ENCODE results near the gene TMOD4. TPM values are rescaled to one million over a fixed set of nuclear protein-coding genes. Genes with fewer than 3 reads are reported as not detected.

Gene TMOD4
- total and polyA plus RNA-seq, 2 of the 13 experiments (the other 11 are each of a cell fraction or from before 2014, with no cell fraction given): 0.66 TPM; not detected in 1

GRCh38 chr1:151171190-151171589 is 4.6 kb downstream of the TMOD4 start:
- no peak for ATAC-seq
- no TSS peak for BruUV-seq (replicated peaks)

More at GRCh38 chr1:151171190-151171589, 4.6 kb downstream of the TMOD4 start:
- H3K9ac ChIP-seq (ENCODE audit: insufficient read depth, low read depth, low read length): no peak overlapping the region
- no peaks in the 10 kb centered on the region for H3K9me3 ChIP-seq (ENCODE audit: low read length)
- no peak overlapping the region for H2AFZ ChIP-seq (ENCODE audit: low read length)
- no peak for FAIRE-seq
- H3K4me1 ChIP-seq (ENCODE audit: insufficient read depth, low read length): peaks cover 14% of the 10 kb centered on the region
- no peak overlapping the region for H3K27ac ChIP-seq (ENCODE audit: extremely low read length, insufficient read depth, low read length)
- ChIA-PET POLR2A (interaction anchor here (2.1 kb wide), 1 partner anchor 18 kb away, joined by 6 read pairs; the partner anchor contains the start of gene VPS72), CTCF (ENCODE audit: low intra/inter-chr PET ratio, low total read pairs) (no interaction called here)
- DNase-seq (ENCODE audit: low spot score): no peak
- peaks cover 11% of the 10 kb centered on the region for H3K79me2 ChIP-seq (ENCODE audit: insufficient read depth, low read length)
- H4K20me1 ChIP-seq (ENCODE audit: insufficient read depth, low read length): no peaks in the 10 kb centered on the region
- H3K36me3 ChIP-seq (replicated peaks in 1 of 2; ENCODE audit: control insufficient read depth in 1 of 2, insufficient read depth in 2 of 2, low read length in 2 of 2): peaks cover 4 to 11% of the 10 kb centered on the region in 2 experiments; a peak in 3 of 5 replicates
- H3K4me2 ChIP-seq (ENCODE audit: low read depth, low read length): no peak overlapping the region
- in situ Hi-C loops (cut with HindIII; ENCODE audit: extremely low pct_ligation_motif_present, low pct_unique_long_range_greater_than_20kb) (no loop called here), intact Hi-C loops (cut with micrococcal nuclease; ENCODE audit: unreplicated experiment) (no loop called here)
- 95% methylated on average over 5 of the region's 5 CpGs for WGBS (ENCODE audit: low lambda C conversion rate)
- H3K4me3 ChIP-seq (replicated peaks in 1 of 3; ENCODE audit: insufficient read depth in 1 of 3, low read depth in 2 of 3, low read length in 3 of 3): no peak overlapping the region
- TF ChIP-seq EHMT2 (IDR thresholded peaks at IDR 0.05; ENCODE audit: borderline replicate concordance, low read depth, low read length) (no peak), ZNF556 (CRISPR knock-in tag; IDR thresholded peaks at IDR 0.05; ENCODE audit: borderline replicate concordance) (no peak), ARID2 (CRISPR knock-in tag; IDR thresholded peaks at IDR 0.05; ENCODE audit: borderline replicate concordance) (no peak), BRF2 (CRISPR knock-in tag; IDR thresholded peaks at IDR 0.05) (no peak), ZNF260 (CRISPR knock-in tag; IDR thresholded peaks at IDR 0.05; ENCODE audit: borderline replicate concordance, low read depth) (no peak), CREM (IDR thresholded peaks at IDR 0.05) (no peak), CREM (CRISPR knock-in tag; IDR thresholded peaks at IDR 0.05) (no peak), ZBTB7B (CRISPR knock-in tag; IDR thresholded peaks at IDR 0.05) (no peak), ATF7-NPFF (CRISPR knock-in tag; IDR thresholded peaks at IDR 0.05; ENCODE audit: low read depth) (no peak), ZFP90 (CRISPR knock-in tag; IDR thresholded peaks at IDR 0.05; ENCODE audit: borderline replicate concordance) (no peak), DNMT1 (CRISPR knock-in tag; IDR thresholded peaks at IDR 0.05) (no peak), ZNF577 (CRISPR knock-in tag; IDR thresholded peaks at IDR 0.05; ENCODE audit: borderline replicate concordance, low read depth) (no peak), ZKSCAN1 (IDR thresholded peaks at IDR 0.05; ENCODE audit: low read length) (no peak), ZNF605 (CRISPR knock-in tag; IDR thresholded peaks at IDR 0.05) (no peak), PREB (CRISPR knock-in tag; IDR thresholded peaks at IDR 0.05) (no peak), ZBTB7A (CRISPR knock-in tag; IDR thresholded peaks at IDR 0.05) (no peak), NFIC (IDR thresholded peaks at IDR 0.05; ENCODE audit: low read length) (no peak), KLF13 (CRISPR knock-in tag; IDR thresholded peaks at IDR 0.05) (no peak), ZNF691 (CRISPR knock-in tag; IDR thresholded peaks at IDR 0.05; ENCODE audit: borderline replicate concordance, low read depth) (no peak), TARDBP (CRISPR knock-in tag; IDR thresholded peaks at IDR 0.05) (no peak)
- H3K27me3 ChIP-seq (ENCODE audit: control insufficient read depth in 1 of 2, insufficient read depth in 2 of 2, low read length in 2 of 2): no peaks in the 10 kb centered on the region; a peak in 2 of 5 replicates

Data from HepG2 (cell line).